ENCODE results near the gene COL4A4. TPM values are rescaled to one million over a fixed set of nuclear protein-coding genes. Genes with fewer than 3 reads are reported as not detected.

The COL4A4 gene
- total and polyA plus RNA-seq, 2 of the 13 experiments (the other 11 are each of a cell fraction or from before 2014, with no cell fraction given) = not detected

- TF ChIP-seq ZBTB40 (IDR thresholded peaks at IDR 0.05) (no peak), ZBTB40 (CRISPR knock-in tag; IDR thresholded peaks at IDR 0.05) (no peak), SYNCRIP (IDR thresholded peaks at IDR 0.05; ENCODE audit: insufficient read depth, low read depth, low read length) (no peak), HNF4G (IDR thresholded peaks at IDR 0.05; ENCODE audit: borderline replicate concordance, low read depth, low read length) (no peak), HNF4G (CRISPR knock-in tag; IDR thresholded peaks at IDR 0.05; ENCODE audit: borderline replicate concordance, low read depth) (no peak), MYPOP (CRISPR knock-in tag; IDR thresholded peaks at IDR 0.05) (no peak), GATAD2A (CRISPR knock-in tag; IDR thresholded peaks at IDR 0.05) (0 out of 2 replicates have a peak, but pooled peaks have one; percentile 35)
Observed at GRCh38 chr2:227106845-227107759, 56.9 kb downstream of the COL4A4 start (continued).

All from HepG2 (cell line).